CD14-positive monocyte (primary cell): ENCODE measurements around the gene FOXO6. TPM values are rescaled to one million over a fixed set of nuclear protein-coding genes. Genes with fewer than 3 reads are reported as not detected.

Experiments used
- DNase-seq, 3 donors: peaks; one replicate each; pipeline ENCODE4 v3.0.0-alpha.2; 2011 to 2022
- H2AFZ ChIP-seq: 2 replicates; pipeline ENCODE4 v1.6.0; 2012; ENCODE audit warnings: mild to moderate bottlenecking, low read depth, low read length, inconsistent platforms; ENCODE audit not compliant: insufficient read depth, poor library complexity, severe bottlenecking
- H3K27ac ChIP-seq, 2 donors: 1 replicate in 1 of 2; 2 replicates in 1 of 2; pipeline ENCODE4 v1.5.1; 2012 to 2013; ENCODE audit warnings: low read length in 2 of 2, control low read depth in 1 of 2, inconsistent platforms in 1 of 2, low read depth in 1 of 2, mild to moderate bottlenecking in 1 of 2
- H3K27me3 ChIP-seq, 2 donors: one replicate each; pipeline versions ENCODE4 v1.6.0 to v1.6.1; 2011 to 2013; ENCODE audit warnings: low read length in 2 of 2; ENCODE audit not compliant: control insufficient read depth in 2 of 2, insufficient read depth in 2 of 2
- H3K36me3 ChIP-seq, 2 donors: replicated peaks in 1 of 2; 1 replicate in 1 of 2; 2 replicates in 1 of 2; pipeline versions ENCODE4 v1.5.1 to v1.6.1; 2012 to 2013; ENCODE audit warnings: low read length in 2 of 2, control low read depth in 1 of 2, inconsistent platforms in 1 of 2, mild to moderate bottlenecking in 1 of 2; ENCODE audit not compliant: insufficient read depth in 2 of 2, control insufficient read depth in 1 of 2
- H3K4me1 ChIP-seq, 2 donors: 1 replicate in 1 of 2; 2 replicates in 1 of 2; pipeline versions ENCODE4 v1.5.1 to v1.6.1; 2012 to 2013; ENCODE audit warnings: low read length in 2 of 2, control low read depth in 1 of 2, inconsistent platforms in 1 of 2, mild to moderate bottlenecking in 1 of 2, moderate library complexity in 1 of 2; ENCODE audit not compliant: insufficient read depth in 2 of 2, control insufficient read depth in 1 of 2
- H3K4me2 ChIP-seq: replicated peaks from 2 replicates; pipeline ENCODE3; 2012; ENCODE audit warnings: low read length, moderate library complexity, mild to moderate bottlenecking; ENCODE audit not compliant: poor library complexity, severe bottlenecking; ENCODE audit errors: extremely low read depth
- H3K4me3 ChIP-seq, 3 experiments: fragments of 200-600 bp in 1 of 3; sonication (generic) in 1 of 3; replicated peaks in 1 of 3; 1 replicate in 2 of 3; 2 replicates in 1 of 3; pipeline ENCODE4 v1.5.1; 2011 to 2013; ENCODE audit warnings: low read length in 3 of 3, mild to moderate bottlenecking in 3 of 3, control low read depth in 2 of 3, low read depth in 2 of 3, inconsistent platforms in 1 of 3, moderate library complexity in 1 of 3
- H3K79me2 ChIP-seq: 2 replicates; pipeline ENCODE4 v1.6.0; 2012; ENCODE audit warnings: mild to moderate bottlenecking, control low read depth, inconsistent platforms, low read length, moderate library complexity; ENCODE audit not compliant: insufficient read depth
- H3K9ac ChIP-seq: 2 replicates; pipeline ENCODE4 v1.6.0; 2017; ENCODE audit warnings: low read length, mild to moderate bottlenecking; ENCODE audit not compliant: insufficient read depth, poor library complexity, severe bottlenecking
- H3K9me3 ChIP-seq, 2 donors: replicated peaks in 1 of 2; 1 replicate in 1 of 2; 2 replicates in 1 of 2; pipeline versions ENCODE4 v1.5.1 to v1.6.1; 2012 to 2013; ENCODE audit warnings: low read length in 2 of 2, control low read depth in 1 of 2; ENCODE audit not compliant: control insufficient read depth in 1 of 2, insufficient read depth in 1 of 2
- H4K20me1 ChIP-seq: 2 replicates; pipeline ENCODE4 v1.6.0; 2012; ENCODE audit warnings: mild to moderate bottlenecking, low read length, control low read depth, moderate library complexity; ENCODE audit not compliant: insufficient read depth
- H3K27ac Mint-ChIP-seq, 7 donors: one replicate each; pipeline ENCODE4 v1.8.0; 2020; ENCODE audit warnings: mild to moderate bottlenecking in 7 of 7, mixed read lengths in 7 of 7, moderate library complexity in 6 of 7, inconsistent platforms in 2 of 7
- H3K27me3 Mint-ChIP-seq, 3 donors: one replicate each; pipeline ENCODE4 v1.8.0; 2021 to 2022; ENCODE audit warnings: low read depth in 3 of 3, mild to moderate bottlenecking in 3 of 3, mixed read lengths in 3 of 3, moderate library complexity in 3 of 3, inconsistent platforms in 1 of 3
- H3K36me3 Mint-ChIP-seq, 2 donors: one replicate each; pipeline ENCODE4 v1.8.0; 2020; ENCODE audit warnings: mixed read lengths in 2 of 2, inconsistent platforms in 1 of 2, mild to moderate bottlenecking in 1 of 2
- H3K4me1 Mint-ChIP-seq: one replicate; pipeline ENCODE4 v1.8.0; 2020; ENCODE audit warnings: mild to moderate bottlenecking, mixed read lengths
- H3K4me3 Mint-ChIP-seq, 2 donors: one replicate each; pipeline ENCODE4 v1.8.0; 2020; ENCODE audit warnings: mild to moderate bottlenecking in 2 of 2, mixed read lengths in 2 of 2, moderate library complexity in 1 of 2
- H3K9me3 Mint-ChIP-seq, 7 donors: one replicate each; pipeline ENCODE4 v1.8.0; 2020 to 2022; ENCODE audit warnings: mixed read lengths in 7 of 7, mild to moderate bottlenecking in 6 of 7, moderate library complexity in 6 of 7, inconsistent platforms in 2 of 7
- WGBS: methylation state at CpG from one replicate; pipeline ENCODE4 v1.1.5; 2013; ENCODE audit warnings: missing lambda C conversion rate; ENCODE audit not compliant: insufficient coverage; 5-methylcytosine and 5-hydroxymethylcytosine counted together
- intact Hi-C, 2 donors: fragments of 100-400 bp; cut with micrococcal nuclease; formaldehyde crosslinking; loops; one replicate each; pipeline versions ENCODE4 v1.15.0 to v1.15.1; 2023
- polyA plus RNA-seq, 3 donors: library from polyadenylated mRNA; depleted of rRNA in 1 of 3; unstranded in 2 of 3; stranded (reverse) in 1 of 3; fragments of 300-500 nt in 2 of 3; fragments of >200 nt in 1 of 3; fragmentation: Illumina TruSeq in 2 of 3; gene quantifications; 1 replicate in 2 of 3; 2 replicates in 1 of 3; pipeline ENCODE4 v1.2.3, GENCODE V29; 2012 to 2021
- TF ChIP-seq, protein P1 (sequence below): fragments of 200-600 bp; IDR thresholded peaks from one replicate; pipeline ENCODE4 v1.8.0; 2022; ENCODE audit warnings: antibody characterized with exemption, mild to moderate bottlenecking

The FOXO6 gene
- polyA plus RNA-seq, 3 donors: 0.05 TPM; not detected in 2

- Mint-ChIP-seq H3K27ac (no peak overlapping the region), H3K9me3 (peaks cover 2 to 10% (median 5%) of the 10 kb centered on the region in 7 donors), H3K36me3 (no peaks in the 10 kb centered on the region), H3K4me3 (no peak overlapping the region), H3K27me3 (peaks cover 3 to 28% (median 17%) of the 10 kb centered on the region in 3 donors), H3K4me1 (peaks cover 5% of the 10 kb centered on the region)
- TF ChIP-seq, protein P1, sequence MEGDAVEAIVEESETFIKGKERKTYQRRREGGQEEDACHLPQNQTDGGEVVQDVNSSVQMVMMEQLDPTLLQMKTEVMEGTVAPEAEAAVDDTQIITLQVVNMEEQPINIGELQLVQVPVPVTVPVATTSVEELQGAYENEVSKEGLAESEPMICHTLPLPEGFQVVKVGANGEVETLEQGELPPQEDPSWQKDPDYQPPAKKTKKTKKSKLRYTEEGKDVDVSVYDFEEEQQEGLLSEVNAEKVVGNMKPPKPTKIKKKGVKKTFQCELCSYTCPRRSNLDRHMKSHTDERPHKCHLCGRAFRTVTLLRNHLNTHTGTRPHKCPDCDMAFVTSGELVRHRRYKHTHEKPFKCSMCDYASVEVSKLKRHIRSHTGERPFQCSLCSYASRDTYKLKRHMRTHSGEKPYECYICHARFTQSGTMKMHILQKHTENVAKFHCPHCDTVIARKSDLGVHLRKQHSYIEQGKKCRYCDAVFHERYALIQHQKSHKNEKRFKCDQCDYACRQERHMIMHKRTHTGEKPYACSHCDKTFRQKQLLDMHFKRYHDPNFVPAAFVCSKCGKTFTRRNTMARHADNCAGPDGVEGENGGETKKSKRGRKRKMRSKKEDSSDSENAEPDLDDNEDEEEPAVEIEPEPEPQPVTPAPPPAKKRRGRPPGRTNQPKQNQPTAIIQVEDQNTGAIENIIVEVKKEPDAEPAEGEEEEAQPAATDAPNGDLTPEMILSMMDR: no peak
- WGBS: 100% methylated on average over 1 of the region's 2 CpGs
- Histone ChIP-seq H3K4me2 (no peak overlapping the region), H3K27ac (no peak overlapping the region), H3K9me3 (peaks cover 0 to 3% of the 10 kb centered on the region in 2 donors), H3K27me3 (peaks cover 0 to 3% of the 10 kb centered on the region in 2 donors), H3K4me1 (peaks cover 0 to 5% of the 10 kb centered on the region in 2 donors), H3K9ac (no peak overlapping the region), H3K4me3 (no peak overlapping the region), H4K20me1 (no peaks in the 10 kb centered on the region), H2AFZ (no peak overlapping the region), H3K79me2 (no peaks in the 10 kb centered on the region), H3K36me3 (no peaks in the 10 kb centered on the region)
- intact Hi-C loops: loop anchor here in 1 of 2 donors (5.0 kb wide), 1 partner anchor 215 kb away; no protein-coding TSS in a partner anchor
- DNase-seq: no peak
These were observed 40.7 kb downstream of the FOXO6 start for GRCh38 chr1:41401899-41402298.

GRCh38 chr1:41404308-41404761 lies 43.1 kb downstream of the FOXO6 start:
- Histone ChIP-seq H3K27ac (no peak overlapping the region), H3K4me3 (no peak overlapping the region), H4K20me1 (no peaks in the 10 kb centered on the region), H3K4me2 (no peak overlapping the region), H3K79me2 (no peaks in the 10 kb centered on the region), H2AFZ (no peak overlapping the region), H3K27me3 (peaks cover 0 to 3% of the 10 kb centered on the region in 2 donors), H3K4me1 (peaks cover 0 to 5% of the 10 kb centered on the region in 2 donors), H3K9me3 (peaks cover 0 to 3% of the 10 kb centered on the region in 2 donors), H3K36me3 (no peaks in the 10 kb centered on the region), H3K9ac (no peak overlapping the region)
- peaks cover 12 to 36% (median 22%) of the 10 kb centered on the region in 3 donors for H3K27me3 Mint-ChIP-seq
- H3K9me3 Mint-ChIP-seq: peaks cover 2 to 10% (median 5%) of the 10 kb centered on the region in 7 donors
- WGBS: 4% methylated on average over 6 of the region's 10 CpGs
- TF ChIP-seq, protein P1: no peak
- H3K4me1 Mint-ChIP-seq: peaks cover 5% of the 10 kb centered on the region
- H3K36me3 Mint-ChIP-seq: no peaks in the 10 kb centered on the region
- H3K4me3 Mint-ChIP-seq: no peak overlapping the region
- DNase-seq: peak in 1 of 3 donors; percentile 37
- intact Hi-C loops: loop anchor here in 1 of 2 donors (5.0 kb wide), 1 partner anchor 213 kb away; no protein-coding TSS in a partner anchor
- H3K27ac Mint-ChIP-seq: no peak overlapping the region
